ENCODE measurements around the gene TFR2. TPM values are rescaled to one million over a fixed set of nuclear protein-coding genes. Genes with fewer than 3 reads are reported as not detected.

TFR2 gene
- total RNA-seq, 1 donor from 2014 or later = 1.7 TPM

- Mint-ChIP-seq H3K9me3 (no peaks in the 10 kb centered on the region), H3K4me3 (peak overlapping the region; percentile 41), H3K27ac (ENCODE audit: unreplicated experiment) (no peak overlapping the region), H3K27me3 (ENCODE audit: low read depth) (no peaks in the 10 kb centered on the region), H3K36me3 (ENCODE audit: low read depth) (peaks cover 2% of the 10 kb centered on the region), H3K4me1 (peaks cover 8% of the 10 kb centered on the region)
- DNase-seq (ENCODE audit: low read depth, low spot score) = no peak
- TF ChIP-seq CTCF (conservative IDR thresholded peaks at IDR 0.05) = no peak
Observed at GRCh38 chr7:100626055-100626454, 15.3 kb downstream of the TFR2 start.

- Mint-ChIP-seq H3K36me3 (ENCODE audit: low read depth) (peaks cover 2% of the 10 kb centered on the region), H3K27me3 (ENCODE audit: low read depth) (no peaks in the 10 kb centered on the region), H3K4me3 (no peak overlapping the region), H3K27ac (ENCODE audit: unreplicated experiment) (no peak overlapping the region), H3K9me3 (no peaks in the 10 kb centered on the region), H3K4me1 (peaks cover 8% of the 10 kb centered on the region)
- no peak for DNase-seq (ENCODE audit: low read depth, low spot score)
- TF ChIP-seq CTCF (conservative IDR thresholded peaks at IDR 0.05) = no peak
Observed at GRCh38 chr7:100623951-100624824, 17.2 kb downstream of the TFR2 start.

GRCh38 chr7:100621554-100621953 is 19.8 kb downstream of the TFR2 start:
- DNase-seq (ENCODE audit: low read depth, low spot score) = no peak
- peak overlapping the region; percentile 16 for H3K27ac Mint-ChIP-seq (ENCODE audit: unreplicated experiment)
- peaks cover 8% of the 10 kb centered on the region for H3K4me1 Mint-ChIP-seq
- no peak for TF ChIP-seq CTCF (conservative IDR thresholded peaks at IDR 0.05)
- no peaks in the 10 kb centered on the region for H3K27me3 Mint-ChIP-seq (ENCODE audit: low read depth)
- H3K9me3 Mint-ChIP-seq = no peaks in the 10 kb centered on the region
- no peak overlapping the region for H3K4me3 Mint-ChIP-seq
- H3K36me3 Mint-ChIP-seq (ENCODE audit: low read depth) = peaks cover 2% of the 10 kb centered on the region

GRCh38 chr7:100620804-100621203 is 20.5 kb downstream of the TFR2 start:
- Mint-ChIP-seq H3K9me3 (no peaks in the 10 kb centered on the region), H3K27ac (ENCODE audit: unreplicated experiment) (no peak overlapping the region), H3K27me3 (ENCODE audit: low read depth) (no peaks in the 10 kb centered on the region), H3K4me1 (peaks cover 2% of the 10 kb centered on the region), H3K4me3 (peak overlapping the region; percentile 33), H3K36me3 (ENCODE audit: low read depth) (peaks cover 2% of the 10 kb centered on the region)
- no peak for DNase-seq (ENCODE audit: low read depth, low spot score)
- TF ChIP-seq CTCF (conservative IDR thresholded peaks at IDR 0.05) = no peak

- Mint-ChIP-seq H3K9me3 (no peaks in the 10 kb centered on the region), H3K4me3 (peak overlapping the region; percentile 33), H3K36me3 (ENCODE audit: low read depth) (peaks cover 2% of the 10 kb centered on the region), H3K27ac (ENCODE audit: unreplicated experiment) (no peak overlapping the region), H3K4me1 (no peaks in the 10 kb centered on the region), H3K27me3 (ENCODE audit: low read depth) (no peaks in the 10 kb centered on the region)
- no peak for DNase-seq (ENCODE audit: low read depth, low spot score)
- TF ChIP-seq CTCF (conservative IDR thresholded peaks at IDR 0.05) = no peak
Observed at GRCh38 chr7:100620239-100620638, 21.1 kb downstream of the TFR2 start.
